H1 (cell line): ENCODE measurements around the gene RASGEF1C. TPM values are rescaled to one million over a fixed set of nuclear protein-coding genes. Genes with fewer than 3 reads are reported as not detected.

Experiments
- CTBP2 ChIP-seq: IDR thresholded peaks from 2 replicates; pipeline ENCODE4 v1.7.0; 2011; ENCODE audit warnings: borderline replicate concordance, mild to moderate bottlenecking, moderate library complexity, mixed read lengths, low read length; ENCODE audit not compliant: insufficient read depth, insufficient read length
- HDAC6 ChIP-seq: IDR thresholded peaks from one replicate; pipeline ENCODE4 v1.7.1; 2012; ENCODE audit warnings: low read depth, mild to moderate bottlenecking, inconsistent platforms, low read length, moderate library complexity
- JUND ChIP-seq: IDR thresholded peaks from 2 replicates; pipeline ENCODE4 v1.6.1; 2011; ENCODE audit warnings: mild to moderate bottlenecking, improper control_type of control experiment, low read length
- NRF1 ChIP-seq: IDR thresholded peaks from 2 replicates; pipeline ENCODE4 v1.6.1; 2011; ENCODE audit warnings: mild to moderate bottlenecking, low read depth, low read length, improper control_type of control experiment
- RFX5 ChIP-seq: IDR thresholded peaks from 2 replicates; pipeline ENCODE4 v1.6.1; 2011; ENCODE audit warnings: low read depth, low read length, improper control_type of control experiment, borderline replicate concordance
- RNF2 ChIP-seq: fragments of 200-900, 300-1000 bp; sonication (generic); IDR thresholded peaks from 2 replicates; pipeline ENCODE4 v1.7.1; 2016; ENCODE audit warnings: borderline replicate concordance, low read depth, mild to moderate bottlenecking, antibody characterized with exemption, low read length; ENCODE audit not compliant: poor library complexity, severe bottlenecking; ENCODE audit errors: missing control alignments
- ZNF274 ChIP-seq: IDR thresholded peaks from 2 replicates; pipeline ENCODE4 v1.7.0; 2012; ENCODE audit warnings: low read length, borderline replicate concordance; ENCODE audit errors: extremely low read depth
- polyA plus RNA-seq, 7 experiments: library from polyadenylated mRNA; depleted of rRNA in 3 of 7; stranded (reverse) in 5 of 7; unstranded in 2 of 7; fragments of >200 nt in 5 of 7; fragments of 200-250 nt in 2 of 7; gene quantifications; 1 replicate in 5 of 7; 2 replicates in 1 of 7; 4 replicates in 1 of 7; pipeline versions ENCODE4 v1.2.1 to v1.2.3, GENCODE V29; 2011 to 2013; ENCODE audit warnings: missing spikeins in 2 of 7, mixed read lengths in 2 of 7
- total RNA-seq: library from RNA; stranded (reverse); fragmentation: NEBNext Ultra II Directional; extraction: Animal tissue kit (Norgen Biotek cat#: 25700); gene quantifications from 2 replicates; pipeline ENCODE4 v1.2.1, GENCODE V29; 2021

RASGEF1C gene
- total and polyA plus RNA-seq, 2 of the 8 experiments (the other 6 are each of a cell fraction or from before 2014, with no cell fraction given) = 0.26 to 0.61 TPM

- no peak for TF ChIP-seq HDAC6
- TF ChIP-seq CTBP2 = no peak
- no peak for TF ChIP-seq JUND
- no peak for TF ChIP-seq RFX5
- TF ChIP-seq ZNF274 = no peak
- no peak for TF ChIP-seq NRF1
- TF ChIP-seq RNF2 = no peak
- TF ChIP-seq, all 59 proteins: peak for 0
These were observed 90.6 kb downstream of the RASGEF1C start (continued) for GRCh38 chr5:180118391-180118791.
